Measurements from ENCODE around the gene ADAMTS13.

ADAMTS13 gene

DNA sequence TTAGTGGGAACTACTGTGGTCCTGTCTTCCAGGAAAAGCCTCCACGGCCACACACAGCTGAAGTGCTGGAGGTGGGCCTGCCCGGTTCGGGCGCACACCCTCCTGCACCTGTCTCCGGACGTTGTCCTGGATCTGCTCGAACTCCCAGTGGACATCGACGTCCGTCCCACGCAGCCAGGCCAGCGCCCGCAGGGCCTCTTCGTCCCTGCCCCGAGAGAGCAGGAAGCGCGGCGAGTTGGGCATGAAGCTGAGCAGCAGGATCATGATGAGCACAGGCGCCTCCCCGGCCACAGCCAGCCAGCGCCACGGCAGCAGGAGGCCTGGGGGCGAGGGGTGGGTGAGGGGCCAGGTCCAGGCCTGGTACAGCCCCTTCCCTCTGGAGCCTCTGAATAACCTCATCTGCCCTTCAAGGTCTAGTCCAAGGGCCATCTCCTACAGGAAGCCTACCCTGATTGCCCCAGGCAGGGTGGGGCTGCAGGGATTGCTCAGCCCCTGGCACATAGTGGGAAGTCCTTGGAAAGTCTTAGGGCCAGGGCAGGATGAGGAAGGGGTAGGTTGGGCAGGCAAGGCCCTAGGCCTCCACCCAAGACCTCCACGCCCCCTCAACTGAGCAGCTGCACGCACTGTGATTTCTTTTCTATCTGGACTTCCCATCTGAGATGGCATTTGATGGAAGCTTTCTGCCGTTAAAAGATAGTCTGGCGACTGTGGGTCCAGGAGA lies 53.3 kb downstream of the ADAMTS13 start:
- no peaks in the 10 kb centered on the region for H3K9me3 Mint-ChIP-seq
- peaks cover 48% of the 10 kb centered on the region for H3K4me1 Mint-ChIP-seq
- no peak overlapping the region for H3K4me3 Mint-ChIP-seq
- H3K27me3 Mint-ChIP-seq = no peaks in the 10 kb centered on the region
- no peak for ATAC-seq
- peak overlapping the region; percentile 61 for H3K27ac Mint-ChIP-seq
- H3K36me3 Mint-ChIP-seq = peaks cover 28% of the 10 kb centered on the region

DNA sequence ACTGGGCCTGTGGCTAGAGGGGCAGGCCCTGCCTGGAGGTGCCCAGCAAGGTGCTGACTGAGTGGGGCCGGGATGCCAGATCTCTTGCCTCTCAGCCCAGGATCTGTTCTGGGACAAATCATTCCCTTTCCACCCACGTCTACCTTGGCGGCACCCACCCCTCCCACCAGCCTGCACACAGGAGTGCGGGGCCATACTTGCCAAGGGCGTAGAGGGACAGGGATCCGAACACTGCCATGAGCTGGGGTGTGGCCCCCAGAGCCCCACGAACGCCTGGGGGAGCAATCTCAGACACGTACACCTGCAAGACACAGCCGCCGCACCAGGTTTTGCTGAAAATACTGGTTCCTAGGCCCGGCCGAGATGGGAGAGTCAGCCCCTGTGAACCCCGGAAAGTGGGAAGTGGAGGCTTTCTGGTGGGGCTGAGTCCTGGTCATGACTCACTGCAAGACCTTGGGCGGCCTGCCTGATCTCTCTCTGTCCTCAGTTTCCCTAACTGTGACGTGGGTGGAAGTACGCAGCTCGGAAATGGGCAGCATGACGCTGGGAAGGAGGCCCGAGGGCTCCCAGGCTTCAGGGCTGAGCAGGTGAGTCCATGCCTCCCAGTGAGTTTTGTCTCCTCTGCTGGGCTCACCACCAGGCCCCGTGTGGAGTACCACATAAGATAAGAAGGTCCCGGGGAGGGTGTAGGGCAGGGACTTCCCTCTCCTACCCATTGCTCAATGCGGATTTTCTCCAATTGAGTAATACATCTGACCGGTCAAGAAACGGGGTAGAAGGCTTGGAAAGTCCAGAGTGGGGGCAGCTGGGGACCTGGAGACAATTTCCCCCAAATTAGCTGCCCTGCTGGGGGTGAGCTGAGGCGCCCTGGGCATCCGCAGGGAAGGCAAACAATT lies 54.1 kb downstream of the ADAMTS13 start:
- no peak for ATAC-seq
- Mint-ChIP-seq H3K9me3 (no peaks in the 10 kb centered on the region), H3K4me3 (peak overlapping the region; percentile 47), H3K4me1 (peaks cover 44% of the 10 kb centered on the region), H3K36me3 (peaks cover 24% of the 10 kb centered on the region), H3K27me3 (no peaks in the 10 kb centered on the region), H3K27ac (peak overlapping the region; percentile 61)

DNA sequence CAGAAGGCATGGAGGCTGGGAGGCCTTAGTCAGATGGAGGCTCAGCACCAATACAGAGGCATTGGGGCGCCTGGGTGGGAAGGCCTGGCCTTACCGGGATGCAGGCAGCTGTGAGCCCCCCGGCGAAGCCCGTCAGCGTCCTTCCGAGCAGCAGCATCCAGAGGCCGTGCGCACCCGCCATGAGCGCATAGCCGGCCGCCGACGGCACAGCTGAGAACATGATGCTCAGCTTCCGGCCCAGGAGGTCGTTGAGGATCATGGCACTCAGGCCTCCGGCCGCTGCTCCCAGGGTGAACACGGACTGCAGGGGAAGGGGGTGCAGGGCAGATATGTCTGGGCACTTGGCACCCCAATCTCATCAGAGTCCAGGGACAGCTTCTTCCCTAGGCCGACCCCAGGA lies 54.8 kb downstream of the ADAMTS13 start:
- Mint-ChIP-seq H3K27me3 (no peaks in the 10 kb centered on the region), H3K9me3 (no peaks in the 10 kb centered on the region), H3K36me3 (peaks cover 19% of the 10 kb centered on the region), H3K4me3 (peak overlapping the region; percentile 47), H3K4me1 (peaks cover 38% of the 10 kb centered on the region), H3K27ac (peak overlapping the region; percentile 61)
- ATAC-seq = no peak

DNA sequence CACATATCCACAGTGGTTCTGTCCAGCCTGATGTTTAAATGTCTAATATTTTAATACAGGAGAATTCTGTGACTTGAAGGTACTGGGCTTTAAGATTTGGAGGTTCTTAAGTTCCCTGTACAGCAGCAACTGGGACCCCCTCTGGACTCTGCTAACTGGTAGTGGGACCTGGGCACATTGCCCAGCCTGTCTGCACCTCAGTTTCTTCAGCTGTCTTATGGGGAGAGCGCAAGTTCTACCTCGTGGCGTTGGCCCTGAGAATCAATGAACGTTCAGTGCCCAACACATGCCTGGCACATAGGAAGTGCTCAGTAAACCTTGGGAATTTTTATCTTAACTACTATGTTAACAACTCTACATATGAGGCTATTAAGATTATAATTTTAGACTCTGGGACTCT lies 55.3 kb downstream of the ADAMTS13 start:
- no peak for ATAC-seq
- Mint-ChIP-seq H3K4me1 (peaks cover 37% of the 10 kb centered on the region), H3K36me3 (peaks cover 16% of the 10 kb centered on the region), H3K27me3 (no peaks in the 10 kb centered on the region), H3K4me3 (peak overlapping the region; percentile 95), H3K9me3 (no peaks in the 10 kb centered on the region), H3K27ac (peak overlapping the region; percentile 84)

DNA sequence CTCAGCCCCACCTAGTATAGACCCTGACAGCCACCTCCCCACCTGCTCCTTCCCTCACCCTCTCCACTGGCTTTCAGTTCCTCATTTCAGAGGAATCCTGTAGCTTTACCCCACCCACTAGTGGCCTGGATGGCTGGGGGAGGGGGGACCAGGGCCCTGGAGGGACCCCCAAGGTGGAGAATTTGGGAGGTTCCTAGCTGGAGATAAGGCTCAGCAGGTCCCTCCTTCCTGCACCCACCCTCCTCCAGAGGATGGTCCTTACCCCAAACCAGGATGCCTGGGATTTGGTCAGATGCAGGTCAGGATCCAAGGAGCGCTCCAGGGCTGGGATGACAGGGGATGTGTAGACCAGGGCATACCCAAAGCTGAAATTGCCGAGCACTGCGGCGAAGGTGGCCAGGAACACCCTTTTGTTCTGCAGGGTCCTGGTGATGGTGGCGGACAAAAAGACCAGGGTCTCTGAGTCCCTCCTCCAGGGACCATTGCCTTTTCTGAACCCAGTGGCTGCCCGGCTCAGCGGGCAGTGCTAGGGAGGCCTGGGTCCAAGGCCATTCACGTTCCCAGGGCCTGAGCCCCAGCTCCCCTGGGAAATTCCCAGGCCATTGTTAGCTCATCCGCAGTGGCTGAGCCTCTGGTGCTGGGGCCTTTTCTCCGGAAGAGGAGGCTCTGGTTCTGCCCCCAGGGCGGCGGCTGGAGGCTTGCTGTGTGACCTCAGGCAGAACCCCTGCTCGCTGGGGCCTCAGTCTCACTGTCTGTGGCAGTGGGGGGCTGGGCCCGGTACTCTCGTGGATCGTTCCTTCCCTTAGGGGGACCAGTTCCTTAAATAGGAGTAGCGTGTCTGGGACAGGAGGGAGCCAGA lies 56.1 kb downstream of the ADAMTS13 start:
- ATAC-seq = peak; percentile 76
- H3K4me1 Mint-ChIP-seq = peaks cover 37% of the 10 kb centered on the region
- peak overlapping the region; percentile 95 for H3K4me3 Mint-ChIP-seq
- peaks cover 11% of the 10 kb centered on the region for H3K36me3 Mint-ChIP-seq
- no peaks in the 10 kb centered on the region for H3K9me3 Mint-ChIP-seq
- no peaks in the 10 kb centered on the region for H3K27me3 Mint-ChIP-seq
- peak overlapping the region; percentile 84 for H3K27ac Mint-ChIP-seq

DNA sequence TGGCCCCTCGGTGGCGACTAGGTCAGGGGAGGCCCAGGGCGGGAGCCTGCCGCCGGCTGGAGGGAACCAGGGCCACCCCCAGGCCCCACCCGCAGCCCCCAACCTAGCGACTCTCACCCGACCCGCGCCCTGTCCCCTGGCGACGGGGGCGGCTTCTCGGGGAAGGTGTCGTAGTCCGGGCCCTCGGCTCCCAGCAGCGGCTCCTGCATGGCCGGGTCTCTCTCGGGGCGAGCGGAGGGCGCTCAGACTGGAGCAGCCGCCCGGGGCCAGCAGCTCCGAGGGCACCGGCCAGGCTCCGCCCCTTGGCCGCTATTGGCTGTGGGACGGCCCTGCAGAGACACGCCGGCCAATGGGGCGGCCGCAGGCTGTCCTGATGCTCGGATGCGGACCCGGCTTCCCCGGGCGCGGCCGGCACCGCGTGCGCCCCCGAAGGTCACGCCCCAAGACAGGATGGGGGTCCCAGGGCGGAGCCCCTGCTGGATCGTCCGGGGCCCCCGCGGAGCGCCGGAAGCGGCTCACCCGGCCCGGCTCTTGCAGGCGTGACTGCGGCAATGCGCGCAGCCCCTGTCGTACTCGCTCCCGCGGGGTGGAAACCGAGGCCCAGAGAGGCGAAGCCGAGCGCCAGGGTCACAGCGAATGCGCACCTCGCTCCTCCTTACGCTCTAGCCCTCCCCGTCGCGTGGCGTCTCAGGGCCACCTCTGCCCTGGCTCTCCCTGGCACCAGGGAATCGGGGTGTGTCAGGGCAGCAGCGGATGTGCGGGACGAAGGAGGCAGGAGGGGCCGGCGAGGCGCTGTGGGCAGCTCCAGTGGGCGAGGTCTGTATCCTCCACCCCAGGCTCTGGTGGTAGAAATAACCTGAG lies 56.9 kb downstream of the ADAMTS13 start, which contains the start of gene SLC2A6:
SLC2A6 (minus strand) TSS at position 249 of the 861 bp plus-strand sequence; CDS start at position 209, 40 bp downstream.
- ATAC-seq = peak; percentile 97
- peak within 1 kb of the TSS; percentile 95 for H3K4me3 Mint-ChIP-seq
- H3K27ac Mint-ChIP-seq = peak within 1 kb of the TSS; percentile 84
- H3K36me3 Mint-ChIP-seq = peaks cover 11% of the 10 kb centered on the region
- H3K4me1 Mint-ChIP-seq = peaks cover 37% of the 10 kb centered on the region
- no peaks in the 10 kb centered on the region for H3K27me3 Mint-ChIP-seq
- H3K9me3 Mint-ChIP-seq = no peaks in the 10 kb centered on the region

DNA sequence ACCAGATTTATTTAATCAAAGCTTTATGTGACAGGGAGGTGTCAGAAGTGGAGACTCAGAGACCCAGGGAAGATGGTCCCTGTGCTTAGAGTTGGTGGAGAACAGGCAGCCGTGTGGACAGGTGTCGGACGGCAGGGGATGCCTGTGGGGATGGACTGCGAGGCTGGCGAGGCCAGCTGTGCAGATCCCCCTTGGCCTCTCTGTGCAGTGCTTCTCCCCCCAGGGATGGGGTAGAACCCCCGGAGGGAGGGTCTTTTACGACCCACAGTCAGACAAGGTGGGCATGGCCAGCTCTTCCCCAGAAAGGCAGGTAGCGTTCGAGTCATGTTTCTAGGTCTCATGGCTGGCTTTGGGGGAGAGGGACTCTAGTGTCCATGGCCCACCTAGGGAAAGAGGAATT lies 61.4 kb downstream of the ADAMTS13 start:
- ATAC-seq = no peak
- H3K4me3 Mint-ChIP-seq = no peak overlapping the region
- no peak overlapping the region for H3K27ac Mint-ChIP-seq
- H3K9me3 Mint-ChIP-seq = no peaks in the 10 kb centered on the region
- no peaks in the 10 kb centered on the region for H3K36me3 Mint-ChIP-seq
- H3K27me3 Mint-ChIP-seq = no peaks in the 10 kb centered on the region
- peaks cover 20% of the 10 kb centered on the region for H3K4me1 Mint-ChIP-seq

DNA sequence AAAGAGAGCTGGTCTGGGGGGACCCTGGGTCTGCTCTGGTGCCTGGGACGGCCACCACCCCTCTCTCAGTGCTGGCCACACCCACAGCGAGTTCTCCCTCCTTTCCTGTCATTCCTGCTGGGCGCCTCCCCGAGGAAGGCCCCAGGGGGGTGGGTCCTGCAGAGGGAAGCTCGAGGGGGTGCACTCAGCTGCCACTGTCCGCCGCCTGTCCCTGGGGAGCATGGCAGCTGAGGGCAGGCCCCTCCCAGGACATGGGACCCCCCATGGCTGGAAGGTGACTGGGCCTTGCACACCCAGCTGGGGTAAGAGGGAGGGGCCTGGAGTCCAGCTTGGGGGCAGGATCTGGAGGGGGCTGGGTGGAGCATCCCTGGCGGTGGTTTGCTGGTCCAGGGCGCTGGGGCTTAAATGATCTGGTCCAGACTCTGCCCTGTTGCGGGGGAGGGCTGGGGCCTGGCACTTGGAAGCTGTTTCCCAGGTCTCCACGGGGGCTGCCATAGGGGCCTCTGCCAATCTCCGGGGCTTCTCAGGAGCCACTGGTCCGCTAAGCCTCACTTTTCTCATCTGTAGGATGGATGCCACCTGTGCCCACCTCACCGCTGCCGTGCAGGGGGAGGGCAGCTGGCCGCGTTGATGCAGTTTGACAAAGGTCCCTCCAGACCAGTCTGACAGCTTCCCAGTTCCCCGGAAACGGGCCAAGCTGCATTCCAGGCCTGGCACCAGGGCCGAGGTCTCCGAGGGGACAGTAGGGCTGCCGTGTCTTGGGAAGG lies 62.7 kb downstream of the ADAMTS13 start:
- no peak for ATAC-seq
- H3K4me1 Mint-ChIP-seq = peaks cover 12% of the 10 kb centered on the region
- H3K36me3 Mint-ChIP-seq = no peaks in the 10 kb centered on the region
- no peak overlapping the region for H3K27ac Mint-ChIP-seq
- peaks cover 8% of the 10 kb centered on the region for H3K27me3 Mint-ChIP-seq
- H3K9me3 Mint-ChIP-seq = no peaks in the 10 kb centered on the region
- H3K4me3 Mint-ChIP-seq = no peak overlapping the region

DNA sequence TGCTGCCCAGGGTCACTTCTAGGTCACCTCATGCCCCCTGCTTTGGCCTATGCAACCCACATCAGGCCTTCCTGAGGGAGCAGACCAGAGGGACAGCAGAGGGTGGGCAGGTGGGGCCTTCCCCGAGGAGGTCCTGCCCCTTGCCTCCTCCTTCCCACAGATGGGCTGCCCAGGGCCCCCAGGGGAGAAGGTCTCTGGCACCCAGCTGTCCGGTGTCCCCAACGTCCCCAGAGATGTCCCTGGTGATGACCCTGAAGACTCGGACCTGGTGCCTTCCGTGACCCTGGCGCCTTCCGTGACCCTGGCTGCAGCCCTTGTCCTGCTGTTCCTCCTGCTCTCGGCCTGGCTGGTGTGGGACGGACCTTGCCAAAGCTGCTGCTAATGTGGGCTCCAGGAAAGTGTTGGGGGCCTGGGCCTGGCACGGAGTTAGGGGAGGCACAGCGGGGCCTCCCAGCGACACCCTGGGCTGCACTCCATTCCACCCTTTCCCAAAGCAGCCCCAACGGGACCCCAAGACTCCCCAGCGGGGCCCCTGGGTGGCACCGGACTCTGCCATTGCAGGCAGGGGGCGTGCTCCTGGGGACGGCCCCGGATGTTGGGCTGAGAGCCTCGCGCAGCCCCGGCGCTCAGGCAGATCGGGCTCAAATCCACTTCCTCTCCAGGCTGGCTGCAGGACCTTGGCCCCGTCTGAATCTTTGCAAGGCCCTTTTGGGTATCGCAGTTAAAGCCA lies 63.5 kb downstream of the ADAMTS13 start:
- Mint-ChIP-seq H3K9me3 (no peaks in the 10 kb centered on the region), H3K4me3 (peak overlapping the region; percentile 72), H3K27ac (peak overlapping the region; percentile 73), H3K27me3 (peaks cover 16% of the 10 kb centered on the region), H3K4me1 (peaks cover 8% of the 10 kb centered on the region), H3K36me3 (no peaks in the 10 kb centered on the region)
- peak; percentile 68 for ATAC-seq

DNA sequence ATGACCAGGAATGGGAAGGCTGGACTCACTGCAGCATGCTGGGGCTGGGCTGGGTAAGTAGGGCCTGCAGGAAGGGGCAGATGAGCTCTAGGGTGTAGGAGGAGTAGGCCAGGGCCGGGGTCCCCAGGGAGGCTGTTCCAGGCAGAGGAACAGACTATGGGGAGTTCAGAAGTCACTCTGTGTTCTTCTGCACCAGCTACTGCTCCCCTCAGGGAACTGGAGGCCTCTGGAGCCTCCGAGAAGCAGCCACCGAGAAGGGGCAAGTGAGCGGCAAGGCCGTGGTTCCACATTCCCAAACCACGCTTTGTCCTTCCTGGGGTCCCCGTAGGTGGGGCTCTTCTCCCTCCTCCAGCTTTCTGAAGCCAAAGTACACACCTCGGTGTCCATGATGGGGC lies 65.2 kb downstream of the ADAMTS13 start:
- peaks cover 8% of the 10 kb centered on the region for H3K4me1 Mint-ChIP-seq
- H3K9me3 Mint-ChIP-seq = no peaks in the 10 kb centered on the region
- no peak overlapping the region for H3K4me3 Mint-ChIP-seq
- no peak for ATAC-seq
- H3K27me3 Mint-ChIP-seq = peaks cover 30% of the 10 kb centered on the region
- no peaks in the 10 kb centered on the region for H3K36me3 Mint-ChIP-seq
- H3K27ac Mint-ChIP-seq = no peak overlapping the region

DNA sequence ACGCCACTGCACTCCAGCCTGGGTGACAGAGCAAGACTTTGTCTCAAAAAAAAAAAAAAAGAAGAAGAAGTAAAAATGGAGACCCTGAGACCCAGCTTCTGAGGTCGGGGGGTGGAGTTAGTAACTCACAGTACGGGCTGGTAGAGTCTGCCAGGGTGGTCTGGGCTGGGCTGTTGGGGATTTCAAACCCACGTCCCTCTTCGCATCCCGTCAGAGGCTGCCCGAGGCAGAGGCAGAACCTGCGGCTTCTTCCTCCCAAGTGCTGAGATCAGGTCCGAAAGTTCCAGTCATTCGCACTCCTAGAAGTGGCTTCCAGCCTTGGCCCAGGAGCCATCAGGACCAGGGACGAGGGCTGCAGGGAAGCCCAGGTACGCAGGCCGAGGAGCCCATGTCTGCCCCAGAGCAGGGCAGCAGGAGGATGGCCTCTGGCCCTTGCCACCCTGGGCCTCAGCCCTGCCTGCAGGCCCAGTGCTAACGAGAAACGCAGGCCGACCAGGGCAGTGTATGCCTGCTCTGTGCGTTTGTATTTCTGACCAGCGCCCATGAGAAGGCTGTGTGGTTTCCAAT lies 66.6 kb downstream of the ADAMTS13 start:
- no peak for ATAC-seq
- Mint-ChIP-seq H3K4me1 (peaks cover 8% of the 10 kb centered on the region), H3K9me3 (no peaks in the 10 kb centered on the region), H3K27me3 (peaks cover 30% of the 10 kb centered on the region), H3K36me3 (no peaks in the 10 kb centered on the region), H3K27ac (no peak overlapping the region), H3K4me3 (no peak overlapping the region)

DNA sequence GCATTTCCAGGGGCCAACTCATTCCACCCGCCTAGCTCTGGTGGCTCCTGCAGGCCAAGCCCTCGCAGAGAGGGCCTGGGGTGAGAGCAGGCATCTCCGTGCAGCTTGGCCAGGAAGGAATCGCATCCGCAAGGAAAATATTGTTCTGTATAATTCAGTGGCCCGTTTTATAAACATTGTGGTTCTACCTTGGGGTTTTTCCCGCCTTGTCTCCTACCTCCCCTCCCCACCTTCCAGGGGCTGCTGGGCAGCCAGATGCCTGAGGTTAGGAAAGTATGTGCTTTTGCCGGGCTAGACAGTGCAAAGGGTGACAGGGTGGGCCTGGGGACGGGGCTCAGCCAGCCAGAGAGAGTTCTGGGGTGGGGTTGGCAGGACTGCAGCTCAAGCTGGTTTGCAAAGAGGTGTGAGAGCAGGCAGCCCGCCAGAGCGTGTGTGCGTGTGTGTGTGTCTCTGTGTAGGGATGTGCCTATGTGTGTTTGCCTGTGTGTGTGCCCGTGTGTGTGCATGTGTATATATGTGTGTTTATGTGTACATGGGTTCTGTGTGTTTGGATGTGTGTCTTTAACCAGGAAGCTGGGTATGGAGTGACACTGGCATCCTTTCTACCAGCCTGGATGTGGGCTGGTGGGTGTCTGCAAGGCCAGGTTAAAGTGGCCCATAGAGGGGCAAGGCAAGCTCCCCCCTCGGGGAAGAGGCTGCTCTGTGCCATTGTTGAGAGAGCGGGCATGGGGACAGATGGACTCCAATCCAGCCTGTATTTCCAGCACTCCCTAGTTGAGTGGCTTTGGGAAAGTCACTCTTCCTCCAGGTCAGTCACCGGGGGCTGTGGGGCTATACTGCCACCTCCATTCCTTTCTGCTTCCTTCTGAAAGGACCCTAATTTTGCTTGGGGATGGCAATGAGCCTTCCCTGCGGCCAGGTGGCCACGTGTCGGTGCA lies 67.4 kb downstream of the ADAMTS13 start:
- no peak overlapping the region for H3K4me3 Mint-ChIP-seq
- ATAC-seq = no peak
- no peak overlapping the region for H3K27ac Mint-ChIP-seq
- H3K27me3 Mint-ChIP-seq = peaks cover 30% of the 10 kb centered on the region
- no peaks in the 10 kb centered on the region for H3K36me3 Mint-ChIP-seq
- H3K9me3 Mint-ChIP-seq = no peaks in the 10 kb centered on the region
- peaks cover 8% of the 10 kb centered on the region for H3K4me1 Mint-ChIP-seq
